Islet precursor cell (in vitro differentiated cells): ENCODE measurements around the gene PERM1.
A peak's percentile ranks its signal among the peaks of the same experiment; 100 is the strongest.

Experiments
- DNase-seq: peaks from one replicate; pipeline ENCODE4 v3.0.0-alpha.2; 2018

Gene PERM1

DNA sequence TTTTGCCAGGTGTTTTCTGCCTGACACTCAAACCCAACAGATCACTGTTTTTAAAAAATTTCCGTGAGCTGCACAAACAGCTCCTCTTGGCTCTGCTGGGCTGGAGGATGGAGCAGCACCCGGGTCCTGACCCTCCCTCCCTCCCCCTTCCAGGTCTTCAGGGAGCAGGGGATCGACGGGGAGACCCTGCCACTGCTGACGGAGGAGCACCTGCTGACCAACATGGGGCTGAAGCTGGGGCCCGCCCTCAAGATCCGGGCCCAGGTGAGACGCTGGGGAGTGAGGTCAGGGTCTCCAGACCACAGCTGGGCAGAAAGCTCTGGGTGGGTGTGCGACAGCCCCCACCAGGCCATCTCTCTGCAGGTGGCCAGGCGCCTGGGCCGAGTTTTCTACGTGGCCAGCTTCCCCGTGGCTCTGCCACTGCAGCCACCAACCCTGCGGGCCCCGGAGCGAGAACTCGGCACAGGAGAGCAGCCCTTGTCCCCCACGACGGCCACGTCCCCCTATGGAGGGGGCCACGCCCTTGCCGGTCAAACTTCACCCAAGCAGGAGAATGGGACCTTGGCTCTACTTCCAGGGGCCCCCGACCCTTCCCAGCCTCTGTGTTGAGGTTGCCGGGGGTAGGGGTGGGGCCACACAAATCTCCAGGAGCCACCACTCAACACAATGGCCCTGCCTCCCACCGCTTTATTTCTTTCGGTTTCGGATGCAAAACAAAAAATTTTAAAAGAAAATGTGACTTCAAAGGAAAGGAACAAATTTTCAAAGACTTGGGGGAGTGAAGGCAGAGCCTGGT is 38.1 kb downstream of the PERM1 start:
- DNase-seq: no peak

- no peak for DNase-seq
These were observed 38.9 kb downstream of the PERM1 start for GRCh38 chr1:942864-943533.

- DNase-seq: no peak
These were observed 39.5 kb downstream of the PERM1 start for GRCh38 chr1:942411-942821.

GRCh38 chr1:941588-942383 is 40.1 kb downstream of the PERM1 start:
- DNase-seq: peak; percentile 93

- DNase-seq: no peak
These were observed 40.8 kb downstream of the PERM1 start for GRCh38 chr1:941015-941587.

DNA sequence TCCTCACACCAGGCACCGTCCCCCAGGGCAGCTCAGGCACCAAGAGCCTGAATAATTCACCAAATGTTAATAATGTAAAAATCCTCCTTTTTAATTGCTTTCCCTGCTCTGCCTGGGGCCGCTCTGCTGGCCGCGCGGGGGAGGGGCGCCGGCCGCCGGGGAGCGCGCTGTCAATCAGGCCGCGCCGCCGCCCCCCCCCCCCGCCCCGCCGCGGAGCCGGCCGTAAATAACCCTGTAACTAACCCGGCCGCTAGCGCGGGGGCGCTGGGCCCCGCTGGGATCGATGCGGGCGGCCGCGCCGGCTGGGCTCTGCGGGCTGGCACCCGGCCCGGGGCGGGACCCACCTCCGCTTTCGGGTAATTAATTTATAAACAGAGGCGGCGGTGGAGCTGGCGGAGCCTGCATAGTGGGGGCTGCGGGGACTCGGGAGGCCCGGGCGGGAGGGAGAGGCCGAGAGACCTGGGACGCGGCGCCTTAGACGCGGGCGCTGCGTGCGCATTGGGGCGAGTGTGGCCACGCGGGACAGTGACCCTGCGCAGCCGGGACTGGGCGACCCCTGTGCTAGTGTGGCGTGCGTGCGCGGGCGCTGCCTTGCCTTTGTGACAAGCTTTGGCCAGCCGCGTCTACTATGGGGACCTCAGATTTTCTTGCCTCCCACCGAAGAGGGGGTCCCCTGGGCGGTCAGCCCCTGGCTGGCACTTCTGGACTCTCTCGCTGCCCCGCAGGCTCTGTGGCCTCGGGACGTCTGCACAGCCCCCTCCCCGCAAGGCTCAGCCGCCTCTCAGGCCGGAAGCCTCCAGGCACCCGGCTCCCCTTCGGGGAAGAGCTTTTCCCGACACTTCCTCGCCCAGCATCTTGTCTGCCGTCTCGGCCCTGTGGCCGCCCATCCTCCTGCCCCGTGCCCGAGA is 41.5 kb downstream of the PERM1 start:
- DNase-seq: peak; percentile 83

GRCh38 chr1:939511-940106 is 42.3 kb downstream of the PERM1 start:
- no peak for DNase-seq

- DNase-seq: peak; percentile 72
These were observed 43.0 kb downstream of the PERM1 start for GRCh38 chr1:938711-939489.

GRCh38 chr1:938088-938683 is 43.7 kb downstream of the PERM1 start:
- peak; percentile 80 for DNase-seq

DNA sequence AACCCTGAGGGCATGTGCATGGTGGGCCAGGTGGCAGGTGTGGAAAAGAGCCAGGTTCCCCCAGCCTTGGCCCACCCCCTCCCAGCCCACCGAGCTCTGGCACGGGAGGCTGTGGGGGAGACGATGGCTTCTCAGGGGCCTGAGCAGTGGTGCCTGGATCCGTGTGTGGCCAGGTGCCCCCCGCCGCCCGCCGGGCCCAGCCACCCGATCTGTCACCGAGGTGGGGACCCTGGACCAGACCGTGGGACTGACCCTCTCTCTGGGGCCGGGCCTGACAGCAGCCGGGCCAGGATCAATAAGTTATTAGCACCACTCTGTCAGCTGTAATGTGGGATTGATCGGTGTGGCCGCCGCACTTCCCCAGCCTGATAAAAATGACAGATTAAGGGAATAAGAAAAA is 44.4 kb downstream of the PERM1 start:
- no peak for DNase-seq

GRCh38 chr1:936348-937264 is 45.3 kb downstream of the PERM1 start:
- DNase-seq: no peak

DNA sequence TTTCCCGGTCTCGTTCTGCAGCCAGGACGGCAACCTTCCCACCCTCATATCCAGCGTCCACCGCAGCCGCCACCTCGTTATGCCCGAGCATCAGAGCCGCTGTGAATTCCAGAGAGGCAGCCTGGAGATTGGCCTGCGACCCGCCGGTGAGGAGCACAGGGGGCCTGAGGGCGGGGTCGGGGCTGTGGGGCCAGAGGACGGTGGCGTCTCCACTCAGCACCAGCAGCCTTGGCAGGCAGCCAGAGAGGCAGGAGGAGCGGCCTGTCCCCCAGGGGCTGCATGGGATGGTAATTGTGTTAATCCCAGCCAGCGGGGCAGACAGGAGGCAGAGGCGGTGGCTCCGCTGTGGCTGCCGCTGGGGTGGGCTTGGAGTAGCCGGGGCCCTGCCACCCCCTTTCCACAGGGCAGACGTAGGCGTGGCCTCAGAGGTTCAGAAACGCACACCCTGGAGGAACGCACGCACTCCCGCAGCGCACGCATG is 46.1 kb downstream of the PERM1 start:
- DNase-seq: peak; percentile 72

DNA sequence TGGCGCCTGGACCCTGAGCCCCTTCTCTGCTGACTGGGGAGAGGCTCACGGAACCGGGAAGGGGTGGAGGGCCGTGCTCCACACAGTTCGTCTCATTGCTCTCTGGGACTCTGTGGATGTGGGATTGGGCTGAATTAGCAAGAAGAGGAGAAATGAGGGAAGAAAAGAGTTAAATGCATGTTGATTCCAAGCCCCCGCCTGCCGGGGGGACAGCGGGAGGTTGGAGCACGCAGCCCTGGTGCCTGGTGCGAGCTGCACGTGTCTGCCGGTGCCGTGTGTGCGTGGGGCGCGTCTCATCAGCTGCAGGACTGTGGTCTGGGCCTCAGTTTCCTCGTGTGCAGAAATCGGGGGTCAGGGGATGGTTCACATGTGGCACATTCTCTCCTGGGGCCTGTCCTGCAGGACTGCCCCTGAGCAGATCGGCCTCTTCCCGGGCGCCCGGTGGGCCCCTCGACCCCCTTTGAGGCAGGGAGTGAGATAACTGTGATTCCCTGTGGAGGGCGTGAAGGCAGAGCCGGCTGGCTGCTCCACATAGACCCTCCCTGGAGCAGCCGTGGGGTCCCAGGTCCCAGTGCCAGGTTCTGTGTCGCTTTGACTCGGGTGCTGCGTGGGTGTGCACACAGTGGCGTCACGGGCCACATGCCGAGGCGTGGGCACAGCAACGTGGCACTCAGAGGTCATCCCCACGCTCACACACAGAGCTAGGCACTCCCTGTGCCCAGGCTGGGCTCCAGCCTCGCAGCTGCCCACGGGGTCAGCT is 46.7 kb downstream of the PERM1 start:
- DNase-seq: no peak

DNA sequence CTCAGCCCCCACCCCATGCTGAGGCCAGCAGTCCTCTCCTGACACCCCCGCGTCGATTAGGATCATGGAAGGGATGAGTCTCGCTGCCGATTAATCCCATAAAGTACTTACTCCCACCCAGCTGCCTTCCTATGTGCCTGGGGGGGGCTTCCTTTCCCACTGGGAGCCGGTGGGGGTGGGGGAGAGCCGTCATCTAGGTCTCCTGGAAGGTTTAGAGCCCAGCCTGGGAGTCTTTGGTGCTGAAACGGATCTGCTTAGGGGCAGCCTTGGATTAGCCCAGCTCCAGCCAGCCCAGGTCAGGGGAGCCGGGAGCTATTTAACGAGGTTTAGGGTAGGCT is 48.3 kb downstream of the PERM1 start:
- DNase-seq: no peak

- DNase-seq: no peak
These were observed 48.9 kb downstream of the PERM1 start for GRCh38 chr1:932776-933602.

DNA sequence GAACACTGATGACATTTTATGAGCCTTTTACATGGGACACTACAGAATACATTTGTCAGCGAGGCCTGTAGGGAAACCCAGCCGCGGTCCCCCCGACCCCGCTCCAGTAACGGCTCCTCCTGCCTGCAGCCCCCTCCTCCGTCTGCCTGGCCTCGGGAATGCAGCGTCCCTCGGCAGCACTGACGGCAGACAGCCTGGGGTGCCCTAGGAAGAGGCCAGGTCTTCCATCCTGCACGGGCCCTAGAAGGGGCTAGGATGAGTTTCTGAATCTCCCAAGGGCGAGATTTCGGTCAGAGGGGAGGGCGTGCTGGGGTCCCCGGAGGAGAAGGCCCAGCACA is 49.8 kb downstream of the PERM1 start:
- no peak for DNase-seq

- DNase-seq: no peak
These were observed 50.3 kb downstream of the PERM1 start for GRCh38 chr1:931380-932172.
